HG03108 (cell line): Measurements from ENCODE around the gene RPL38.
"Not testable (repeated sequence)": the region's sequence is repeated elsewhere in the genome, so short reads cannot be mapped to it uniquely, and the experiment has no call there.

ENCODE experiments used
- ATAC-seq: cut with Tn5 transposase; IDR thresholded peaks from one replicate; pipeline ENCODE4 v1.9.1; 2021; ENCODE audit warnings: moderate library complexity; ENCODE audit not compliant: unreplicated experiment

RPL38 gene

GRCh38 chr17:74183411-74183810, 20.1 kb upstream of the RPL38 start:
- no peak for ATAC-seq

GRCh38 chr17:74185571-74186185, 17.8 kb upstream of the RPL38 start:
- no peak for ATAC-seq

- ATAC-seq: no peak
Observed at GRCh38 chr17:74186498-74186897, 17.0 kb upstream of the RPL38 start.

- ATAC-seq: no peak
Observed at GRCh38 chr17:74187761-74188160, 15.7 kb upstream of the RPL38 start.

- ATAC-seq: not testable (repeated sequence)
Observed at GRCh38 chr17:74188687-74189086, 14.8 kb upstream of the RPL38 start.

- ATAC-seq: no peak
Observed at GRCh38 chr17:74190154-74190553, 13.3 kb upstream of the RPL38 start.

GRCh38 chr17:74190807-74191406, 12.6 kb upstream of the RPL38 start:
- ATAC-seq: no peak

- ATAC-seq: no peak
Observed at GRCh38 chr17:74192950-74193781, 10.3 kb upstream of the RPL38 start.

- no peak for ATAC-seq
Observed at GRCh38 chr17:74194682-74195081, 8.8 kb upstream of the RPL38 start.

GRCh38 chr17:74196541-74197317, 6.7 kb upstream of the RPL38 start:
- no peak for ATAC-seq

- no peak for ATAC-seq
Observed at GRCh38 chr17:74197801-74198200, 5.7 kb upstream of the RPL38 start.

GRCh38 chr17:74198694-74199093, 4.8 kb upstream of the RPL38 start:
- no peak for ATAC-seq

- ATAC-seq: no peak
Observed at GRCh38 chr17:74199306-74200092, 4.0 kb upstream of the RPL38 start.

- no peak for ATAC-seq
Observed at GRCh38 chr17:74200112-74200511, 3.4 kb upstream of the RPL38 start.

GRCh38 chr17:74201250-74201649, 2.2 kb upstream of the RPL38 start:
- ATAC-seq: no peak

- no peak for ATAC-seq
Observed at GRCh38 chr17:74201948-74202347, 1.5 kb upstream of the RPL38 start.

GRCh38 chr17:74202938-74203337, 540 bp upstream of the RPL38 start:
- ATAC-seq: no peak

GRCh38 chr17:74204474-74204873, 996 bp downstream of the RPL38 start:
- no peak for ATAC-seq

- ATAC-seq: no peak
Observed at GRCh38 chr17:74205274-74205673, 1.8 kb downstream of the RPL38 start.

GRCh38 chr17:74206332-74206818, 2.9 kb downstream of the RPL38 start:
- no peak for ATAC-seq
